ENCODE results near the gene HTR3B.

DNA sequence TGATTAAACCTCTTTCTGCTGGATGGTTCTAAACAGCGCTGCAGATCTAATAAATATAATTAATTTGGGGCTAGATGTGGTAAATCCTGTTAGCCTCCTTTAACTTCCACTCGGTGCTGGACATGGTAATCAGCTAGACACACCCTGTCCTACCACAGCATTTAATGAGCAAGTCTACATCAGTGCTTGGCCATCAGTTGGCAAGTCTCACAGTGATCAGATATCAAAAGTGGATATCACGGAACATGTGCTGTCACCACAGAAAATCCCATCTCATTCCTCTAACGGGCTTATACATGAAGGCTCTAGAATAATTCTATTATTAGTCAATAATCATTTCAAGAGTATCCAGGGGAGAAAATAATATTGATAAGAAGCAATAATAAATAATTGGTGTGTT is 23.6 kb upstream of the HTR3B start:
- TF ChIP-seq POLR2AphosphoS5 (IDR thresholded peaks at IDR 0.05) = no peak
- no peak for TF ChIP-seq POLR2A (IDR thresholded peaks at IDR 0.05)
- TF ChIP-seq, protein P1, sequence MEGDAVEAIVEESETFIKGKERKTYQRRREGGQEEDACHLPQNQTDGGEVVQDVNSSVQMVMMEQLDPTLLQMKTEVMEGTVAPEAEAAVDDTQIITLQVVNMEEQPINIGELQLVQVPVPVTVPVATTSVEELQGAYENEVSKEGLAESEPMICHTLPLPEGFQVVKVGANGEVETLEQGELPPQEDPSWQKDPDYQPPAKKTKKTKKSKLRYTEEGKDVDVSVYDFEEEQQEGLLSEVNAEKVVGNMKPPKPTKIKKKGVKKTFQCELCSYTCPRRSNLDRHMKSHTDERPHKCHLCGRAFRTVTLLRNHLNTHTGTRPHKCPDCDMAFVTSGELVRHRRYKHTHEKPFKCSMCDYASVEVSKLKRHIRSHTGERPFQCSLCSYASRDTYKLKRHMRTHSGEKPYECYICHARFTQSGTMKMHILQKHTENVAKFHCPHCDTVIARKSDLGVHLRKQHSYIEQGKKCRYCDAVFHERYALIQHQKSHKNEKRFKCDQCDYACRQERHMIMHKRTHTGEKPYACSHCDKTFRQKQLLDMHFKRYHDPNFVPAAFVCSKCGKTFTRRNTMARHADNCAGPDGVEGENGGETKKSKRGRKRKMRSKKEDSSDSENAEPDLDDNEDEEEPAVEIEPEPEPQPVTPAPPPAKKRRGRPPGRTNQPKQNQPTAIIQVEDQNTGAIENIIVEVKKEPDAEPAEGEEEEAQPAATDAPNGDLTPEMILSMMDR (IDR thresholded peaks at IDR 0.05) = no peak

All from upper lobe of left lung (tissue), 4 donors.